D341Med (cell line): ENCODE measurements around the gene RRBP1.

Source experiments
- DNase-seq: peaks from one replicate; pipeline ENCODE4 v3.0.0; 2012; ENCODE audit warnings: low spot score

RRBP1 gene

DNA sequence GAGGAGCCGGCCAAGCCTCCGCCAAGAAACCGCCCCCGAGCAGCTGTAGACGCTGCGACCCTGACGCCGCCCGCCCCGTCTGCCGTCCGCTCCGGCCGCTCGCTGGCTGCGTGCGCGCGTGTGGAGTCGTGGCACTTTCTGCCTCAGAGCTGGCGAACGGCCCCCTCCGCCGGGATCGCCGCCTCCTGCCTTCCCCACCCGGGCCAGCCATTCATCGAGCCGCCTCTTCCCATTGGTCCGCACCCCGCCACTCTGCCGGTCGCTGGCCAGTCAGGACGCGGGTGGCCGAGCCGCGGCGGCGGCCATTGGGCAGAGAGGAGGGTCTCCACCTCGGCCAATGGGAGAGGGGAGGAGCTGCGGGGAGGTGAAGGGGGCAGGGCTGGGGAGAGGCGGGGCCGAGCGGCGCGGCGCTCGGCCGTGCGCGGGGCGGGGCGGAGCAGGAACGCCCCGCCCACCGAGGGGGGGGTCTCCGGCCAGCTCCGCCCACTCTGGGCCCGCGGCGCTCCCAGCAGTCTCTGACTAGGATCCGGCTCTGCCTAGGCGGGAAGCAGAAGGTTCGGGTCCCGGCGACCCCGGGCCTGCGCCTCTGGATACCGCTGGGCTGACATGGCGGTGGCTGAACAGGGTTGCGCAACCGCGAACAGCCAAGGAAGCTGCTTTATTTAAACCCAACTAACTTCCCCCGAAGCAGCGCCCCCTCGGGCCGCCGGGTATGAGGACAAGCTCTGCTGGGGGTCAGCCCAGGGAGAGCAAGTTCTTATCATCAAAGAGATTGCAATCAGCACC lies at the start of gene RRBP1:
RRBP1 (minus strand) TSS at position 140 of the 786 bp plus-strand sequence. CDS start 21,735 bp downstream, outside the sequence.
- DNase-seq, result peak; percentile 98

GRCh38 chr20:17731233-17731632 lies 49.2 kb upstream of the RRBP1 start:
- no peak for DNase-seq

GRCh38 chr20:17730071-17730470 lies 48.0 kb upstream of the RRBP1 start:
- DNase-seq, result no peak

- DNase-seq, result no peak
These were observed 46.0 kb upstream of the RRBP1 start for GRCh38 chr20:17728074-17728473.

DNA sequence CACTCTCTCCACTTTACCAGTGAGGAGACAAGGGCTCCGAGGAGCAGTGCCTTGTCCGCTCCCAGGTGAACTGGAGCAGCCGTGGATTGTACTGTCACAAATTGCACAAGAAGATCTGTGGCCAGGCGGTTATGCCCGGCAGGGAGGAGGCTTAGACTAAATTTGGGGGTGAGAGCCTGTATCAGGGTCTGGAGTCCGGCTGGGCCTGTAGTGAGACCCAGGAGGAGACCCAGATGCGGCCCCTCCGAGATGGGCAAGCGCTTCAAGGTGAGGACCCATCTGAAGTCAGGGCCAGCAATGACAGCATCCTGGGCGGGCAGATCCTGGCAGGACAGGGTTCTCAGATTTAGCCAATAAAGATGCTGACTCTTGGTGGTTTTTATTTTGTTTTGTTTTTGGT lies 45.3 kb upstream of the RRBP1 start:
- DNase-seq, result no peak

DNA sequence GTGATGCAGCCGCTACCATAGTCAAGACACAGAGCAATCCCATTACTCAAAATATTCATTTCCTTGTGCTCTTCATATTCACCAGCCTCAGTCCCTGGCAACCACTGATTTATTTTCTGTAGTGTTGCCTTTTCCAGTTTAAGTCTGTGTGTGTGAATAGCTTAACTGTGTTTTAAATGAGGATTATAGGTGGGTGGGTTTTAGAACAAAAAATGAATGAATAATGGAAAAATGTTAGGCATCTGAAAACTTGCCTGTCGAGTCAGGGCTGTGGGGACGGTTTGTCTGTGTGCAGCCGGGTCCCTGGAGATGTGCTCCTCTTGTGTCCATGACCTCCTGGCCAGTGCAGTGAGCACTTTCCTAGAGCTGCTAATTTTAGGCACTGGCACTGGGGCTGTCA lies 44.9 kb upstream of the RRBP1 start:
- DNase-seq, result no peak

- DNase-seq, result no peak
These were observed 43.2 kb upstream of the RRBP1 start for GRCh38 chr20:17725094-17725835.

DNA sequence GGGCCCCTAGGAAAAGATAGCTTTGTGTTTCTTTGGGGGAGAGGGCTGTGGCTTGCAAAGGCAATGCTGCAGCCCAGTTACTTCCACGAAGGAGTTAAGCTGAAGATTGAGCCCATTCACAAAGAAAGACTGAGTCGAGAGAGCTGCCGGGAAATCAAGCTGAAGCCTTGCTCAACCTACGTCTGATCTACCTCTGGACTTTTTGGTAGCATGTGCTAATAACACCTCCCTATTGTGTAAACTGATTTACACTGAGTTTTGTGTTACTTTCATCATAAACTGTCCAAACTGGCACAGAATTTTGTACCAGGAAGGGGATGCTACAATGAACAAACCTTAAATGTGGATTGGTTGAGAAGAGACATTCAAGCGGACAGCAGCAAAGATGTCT lies 41.3 kb upstream of the RRBP1 start:
- no peak for DNase-seq

- no peak for DNase-seq
These were observed 40.7 kb upstream of the RRBP1 start for GRCh38 chr20:17722493-17723300.

- DNase-seq, result no peak
These were observed 39.9 kb upstream of the RRBP1 start for GRCh38 chr20:17721802-17722486.

GRCh38 chr20:17720755-17721154 lies 38.7 kb upstream of the RRBP1 start:
- DNase-seq, result no peak

DNA sequence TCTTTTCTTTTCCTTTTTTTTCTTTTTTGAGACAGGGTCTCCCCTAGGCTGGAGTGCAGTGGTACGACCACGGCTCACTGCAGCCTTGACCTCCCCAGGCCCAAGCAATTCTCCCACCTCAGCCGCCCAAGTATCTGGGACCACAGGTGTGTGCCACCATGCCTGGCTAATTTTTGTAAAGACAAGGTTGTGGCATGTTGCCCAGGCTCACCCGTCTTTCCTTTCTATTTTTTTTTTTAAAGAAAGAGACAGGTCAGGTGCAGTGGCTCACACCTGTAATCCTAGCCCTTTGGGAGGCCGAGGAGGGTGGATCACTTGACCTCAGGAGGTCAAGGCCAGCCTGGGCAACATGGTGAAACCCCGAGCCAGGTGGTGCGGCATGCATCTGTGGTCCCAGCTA lies 34.3 kb upstream of the RRBP1 start:
- DNase-seq, result no peak

GRCh38 chr20:17715075-17715474 lies 33.0 kb upstream of the RRBP1 start:
- no peak for DNase-seq

DNA sequence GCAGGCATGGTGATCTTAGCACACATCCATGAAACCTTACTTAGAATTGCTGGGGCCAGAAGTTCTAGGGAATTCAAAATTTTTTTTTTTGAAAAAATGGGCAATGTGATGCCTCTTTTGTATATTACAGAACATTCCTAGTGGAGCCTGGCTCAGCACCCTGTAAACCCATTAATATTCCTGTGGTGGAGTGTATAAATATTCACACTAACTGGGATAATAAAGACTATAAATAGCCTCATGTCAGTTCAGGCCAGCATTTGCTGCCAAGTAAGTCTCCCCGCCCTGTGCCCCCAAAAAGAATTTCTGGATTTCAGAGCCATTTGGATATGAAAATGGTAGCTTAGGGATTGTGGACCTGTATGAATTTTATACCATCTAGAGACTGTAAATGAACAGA lies 32.6 kb upstream of the RRBP1 start:
- DNase-seq, result no peak

DNA sequence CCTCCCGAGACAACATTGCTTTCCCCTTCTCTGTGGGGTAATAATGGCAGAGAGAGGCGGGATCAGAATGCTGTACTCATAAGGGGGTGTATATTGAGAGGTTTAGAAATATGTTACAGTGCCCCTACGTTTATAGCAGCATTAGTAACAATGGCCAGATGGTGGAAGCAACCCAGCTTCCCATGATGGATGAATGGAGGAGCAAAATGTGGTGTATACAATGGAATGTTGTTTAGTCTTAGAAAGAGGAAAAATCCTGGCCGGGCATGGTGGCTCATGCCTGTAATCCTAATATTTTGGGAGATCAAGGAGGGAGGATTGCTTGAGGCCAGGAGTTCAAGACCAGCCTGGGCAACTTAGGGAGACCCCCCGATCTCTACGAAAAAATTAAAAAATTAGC lies 30.7 kb upstream of the RRBP1 start:
- DNase-seq, result no peak

DNA sequence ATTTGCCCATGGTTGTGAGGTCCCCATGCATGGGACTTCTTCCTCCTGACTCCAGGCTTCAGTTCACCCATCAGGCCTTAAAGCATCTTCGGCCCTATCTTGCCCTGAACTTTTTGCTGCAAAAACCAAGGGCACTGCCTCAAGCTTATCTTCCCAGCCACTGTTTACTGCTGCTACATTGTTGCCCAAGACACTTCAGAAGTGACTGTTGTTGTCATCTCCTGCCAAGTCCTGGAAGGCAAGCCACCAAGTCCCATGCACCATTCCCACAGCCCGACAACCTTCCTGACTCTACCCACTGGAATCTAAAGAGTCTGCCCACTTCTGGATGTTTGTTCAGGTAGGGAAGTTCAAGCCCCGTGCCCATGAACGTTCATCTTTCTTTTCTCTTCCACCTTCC lies 30.2 kb upstream of the RRBP1 start:
- no peak for DNase-seq

DNA sequence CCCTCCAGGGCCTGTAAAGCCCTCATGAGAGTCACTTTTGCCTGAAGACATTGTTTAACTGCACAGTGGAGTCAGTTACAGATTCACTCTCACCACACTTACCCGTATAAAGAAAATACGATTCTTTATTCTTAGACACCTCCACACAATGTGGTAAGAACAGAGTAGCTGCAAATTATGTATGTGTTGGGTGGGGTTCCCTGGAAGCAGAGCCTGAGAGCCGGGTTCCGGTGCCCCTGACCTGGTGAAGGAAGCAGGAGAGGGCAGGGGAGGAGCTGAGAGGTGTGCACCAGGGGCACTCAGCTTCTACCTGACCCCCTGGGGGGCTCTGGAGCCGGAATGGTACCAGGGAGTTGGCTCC lies 29.2 kb upstream of the RRBP1 start:
- DNase-seq, result no peak

- DNase-seq, result no peak
These were observed 28.6 kb upstream of the RRBP1 start for GRCh38 chr20:17710379-17711266.

GRCh38 chr20:17709361-17710293 lies 27.6 kb upstream of the RRBP1 start:
- DNase-seq, result no peak
